Measurements from ENCODE around the gene ZC3HAV1.
"Not testable (repeated sequence)": the region's sequence is repeated elsewhere in the genome, so short reads cannot be mapped to it uniquely, and the experiment has no call there.

The ZC3HAV1 gene

DNA sequence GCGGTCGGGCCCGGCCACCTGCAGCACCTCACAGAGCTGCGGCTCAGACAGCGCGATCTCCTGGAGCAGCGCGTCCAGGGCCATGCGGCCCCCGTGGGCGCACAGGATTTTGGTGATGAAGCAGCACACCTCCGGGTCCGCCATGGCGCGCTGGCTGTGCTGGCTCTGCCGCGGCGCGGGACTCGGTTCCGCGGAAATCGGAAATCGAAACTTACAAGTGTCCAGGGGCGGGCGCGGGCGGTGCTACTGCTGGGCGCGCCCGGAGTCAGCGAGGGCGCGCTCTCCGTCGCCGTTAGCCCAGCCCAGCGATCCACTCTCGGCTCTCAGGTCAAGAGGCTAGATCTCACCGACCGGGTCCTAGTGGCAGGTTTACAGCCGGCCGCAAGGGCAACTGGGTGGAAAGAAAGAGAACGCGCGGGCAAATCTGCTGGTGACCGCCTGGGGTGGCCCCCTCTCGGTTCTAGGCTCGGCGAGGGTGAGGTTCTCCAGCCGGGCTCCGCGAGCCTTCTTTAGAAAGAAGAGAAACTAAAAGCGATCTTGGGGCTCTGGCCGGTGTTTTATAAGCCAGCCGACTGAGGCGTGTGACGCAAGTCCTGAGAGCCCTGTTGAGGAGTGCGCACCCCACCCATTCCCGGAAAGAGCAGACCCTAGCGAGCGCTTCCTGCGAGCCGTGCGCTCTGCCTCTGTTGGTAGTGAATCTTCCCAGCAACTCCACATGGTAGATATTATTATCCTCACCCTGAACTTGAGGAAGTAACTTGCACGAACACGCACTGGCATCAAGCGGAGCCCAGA is at the start of gene ZC3HAV1:
Gene ZC3HAV1 (minus strand): TSS at position 533 of the 795 bp plus-strand sequence. CDS start 389 bp downstream, at position 144.
- peak; percentile 85 to 86 for DNase-seq

DNA sequence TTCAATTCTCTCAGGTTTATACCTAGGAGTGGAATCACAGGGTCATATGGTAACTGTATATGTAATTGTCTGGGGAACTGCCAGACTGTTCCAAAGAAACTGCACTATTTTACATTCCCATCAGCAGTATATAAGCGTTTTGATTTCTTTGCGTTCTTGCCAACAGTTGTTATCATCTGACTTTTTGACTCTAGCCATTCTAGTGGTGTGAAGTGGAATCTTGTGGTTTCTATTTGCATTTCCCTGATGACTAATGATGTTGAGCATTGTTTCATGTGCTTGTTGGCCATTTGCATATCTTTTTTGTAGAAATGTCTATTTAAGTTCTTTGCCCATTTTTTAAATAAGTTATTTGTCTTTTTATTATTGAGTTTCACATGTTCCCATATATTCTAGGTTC is 44.3 kb upstream of the ZC3HAV1 start:
- no peak for DNase-seq

DNA sequence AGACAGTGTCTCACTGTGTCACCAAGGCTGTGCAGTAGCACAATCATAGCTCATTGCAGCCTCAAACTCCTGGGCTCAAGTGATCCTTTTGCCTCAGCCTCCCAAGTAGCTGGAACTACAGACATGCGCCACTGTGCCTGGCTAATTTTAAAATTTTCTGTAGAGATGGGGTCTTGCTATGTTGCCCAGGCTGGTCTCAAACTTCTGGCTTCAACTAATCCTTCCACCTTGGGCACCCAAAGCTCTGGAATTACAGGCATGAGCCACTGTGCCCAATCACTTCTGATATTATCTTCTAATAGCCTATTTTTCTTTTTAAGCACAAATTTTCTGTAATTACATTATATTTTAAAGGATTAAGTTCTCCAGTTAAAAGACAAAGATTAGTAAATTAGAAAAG is 42.6 kb upstream of the ZC3HAV1 start:
- no peak for DNase-seq

DNA sequence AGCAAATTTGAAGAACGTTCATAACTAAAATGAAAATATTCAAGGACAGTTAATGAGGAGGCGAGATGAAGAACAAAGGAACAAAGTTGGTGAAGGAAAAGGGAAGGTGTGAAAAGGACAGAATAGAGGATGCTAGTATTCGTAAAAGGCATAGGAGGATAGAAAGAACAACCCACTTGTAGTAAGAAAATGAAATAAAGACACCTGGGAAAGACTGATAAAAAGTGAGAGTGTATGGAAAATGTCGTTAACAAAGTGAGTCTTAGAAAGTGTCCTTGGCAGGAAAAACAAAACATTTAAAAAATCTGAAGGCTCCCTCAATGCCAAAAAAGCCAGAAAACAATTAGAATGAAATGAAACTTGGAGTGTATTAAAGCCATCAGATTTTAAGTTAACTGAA is 29.6 kb upstream of the ZC3HAV1 start:
- no peak for DNase-seq

DNA sequence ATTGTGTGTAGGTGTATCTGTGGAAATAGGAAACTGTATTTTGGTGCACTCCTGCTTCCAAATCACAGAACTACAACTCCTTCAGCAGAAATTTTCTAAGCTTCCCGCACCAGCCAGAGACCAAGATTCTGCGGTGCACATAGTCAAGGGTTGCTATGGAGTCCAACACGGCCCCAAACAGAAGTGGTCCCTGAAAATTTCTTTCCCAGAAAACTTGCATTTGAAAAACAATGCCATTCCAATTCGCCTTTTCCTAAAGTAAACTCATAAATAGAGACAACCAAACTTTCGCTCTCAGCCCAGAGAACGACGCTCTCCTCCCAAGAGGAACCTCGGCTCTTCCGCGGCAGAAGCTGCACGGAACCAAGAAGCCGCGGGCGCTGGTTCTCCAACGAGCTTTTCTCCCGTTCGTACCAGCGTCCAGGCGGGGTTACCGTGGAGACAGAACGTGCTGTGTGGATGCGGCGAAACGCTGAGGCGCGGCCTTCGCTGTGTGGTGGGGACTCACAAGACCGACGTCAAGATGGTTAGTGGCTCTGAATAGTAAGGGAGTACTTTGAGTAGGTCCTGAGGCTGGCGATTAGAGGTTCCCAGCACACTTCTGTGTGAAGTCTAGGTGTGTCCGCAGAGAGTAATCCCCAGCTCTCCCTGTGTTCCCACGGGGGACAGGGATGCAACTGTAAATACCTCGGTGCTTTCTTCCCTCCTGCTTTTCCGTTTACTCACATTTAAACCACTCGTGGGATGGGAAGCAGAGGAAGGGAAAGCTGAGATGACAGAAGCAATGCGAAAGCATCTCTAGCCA is 24.0 kb upstream of the ZC3HAV1 start:
- DNase-seq = peak; percentile 90

DNA sequence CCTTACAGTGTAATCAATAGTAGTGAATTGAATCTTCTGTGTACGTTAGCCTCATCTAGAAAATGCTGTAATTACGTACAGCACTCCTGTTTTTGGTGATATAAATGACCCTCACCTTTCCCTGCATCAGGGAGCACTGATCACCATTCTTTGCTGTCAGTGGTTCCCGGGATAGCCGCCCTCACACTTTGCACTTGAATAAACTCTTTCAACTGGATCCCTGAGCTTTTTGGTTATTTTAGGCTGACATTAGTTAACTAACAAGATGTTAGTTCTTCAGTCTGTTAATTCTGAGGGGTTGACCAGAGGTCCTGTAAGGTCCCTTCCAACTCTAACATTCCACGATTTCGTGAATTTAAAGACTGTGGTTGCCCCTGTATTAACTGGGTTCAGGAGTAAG is 23.4 kb upstream of the ZC3HAV1 start:
- no peak for DNase-seq

DNA sequence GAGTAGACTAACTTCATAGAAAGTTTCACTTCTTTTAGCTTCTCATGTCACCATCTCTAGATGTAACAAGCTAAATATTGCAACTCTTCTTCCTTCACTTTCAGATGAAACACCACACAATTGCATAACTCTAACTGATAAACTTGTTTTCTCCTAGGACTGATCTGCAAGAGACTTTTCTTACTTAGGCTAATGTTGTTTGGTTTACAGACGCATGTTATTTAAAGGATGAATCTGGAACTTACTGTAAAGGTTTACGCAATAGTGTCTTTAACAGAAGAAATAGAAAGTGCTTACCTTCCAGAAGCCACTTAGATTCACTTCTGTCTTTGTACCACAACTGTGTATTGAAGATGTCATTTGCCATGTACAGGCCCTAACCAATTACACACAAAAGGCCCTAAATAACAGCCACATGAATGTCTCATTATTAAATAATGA is 22.1 kb upstream of the ZC3HAV1 start:
- DNase-seq = no peak

DNA sequence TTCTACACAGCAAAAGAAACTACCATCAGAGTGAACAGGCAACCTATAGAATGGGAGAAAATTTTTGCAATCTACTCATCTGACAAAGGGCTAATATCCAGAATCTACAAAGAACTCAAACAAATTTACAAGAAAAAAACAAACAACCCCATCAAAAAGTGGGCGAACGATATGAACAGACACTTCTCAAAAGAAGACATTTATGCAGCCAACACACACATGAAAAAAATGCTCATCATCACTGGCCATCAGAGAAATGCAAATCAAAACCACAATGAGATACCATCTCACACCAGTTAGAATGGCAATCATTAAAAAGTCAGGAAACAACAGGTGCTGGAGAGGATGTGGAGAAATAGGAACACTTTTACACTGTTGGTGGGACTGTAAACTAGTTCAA is 20.3 kb upstream of the ZC3HAV1 start:
- DNase-seq = not testable (repeated sequence)

DNA sequence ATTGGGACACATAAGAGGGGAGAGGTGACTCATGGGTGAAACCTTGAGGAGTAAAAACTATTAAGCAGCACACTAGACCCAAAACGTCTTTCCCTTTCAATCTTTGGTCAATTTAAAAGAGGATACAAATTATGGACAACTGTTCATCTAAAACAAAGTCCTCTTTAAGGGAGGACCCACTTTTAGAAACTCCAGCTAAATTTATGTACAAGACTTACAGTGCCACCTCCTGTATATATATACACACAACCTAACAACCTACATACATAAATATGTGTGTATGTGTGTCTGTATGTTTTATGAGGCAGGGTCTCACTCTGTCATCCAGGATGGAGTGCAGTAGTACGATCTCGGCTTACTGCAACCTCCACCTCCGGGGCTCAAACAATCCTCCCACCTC is 18.1 kb upstream of the ZC3HAV1 start:
- DNase-seq = no peak

DNA sequence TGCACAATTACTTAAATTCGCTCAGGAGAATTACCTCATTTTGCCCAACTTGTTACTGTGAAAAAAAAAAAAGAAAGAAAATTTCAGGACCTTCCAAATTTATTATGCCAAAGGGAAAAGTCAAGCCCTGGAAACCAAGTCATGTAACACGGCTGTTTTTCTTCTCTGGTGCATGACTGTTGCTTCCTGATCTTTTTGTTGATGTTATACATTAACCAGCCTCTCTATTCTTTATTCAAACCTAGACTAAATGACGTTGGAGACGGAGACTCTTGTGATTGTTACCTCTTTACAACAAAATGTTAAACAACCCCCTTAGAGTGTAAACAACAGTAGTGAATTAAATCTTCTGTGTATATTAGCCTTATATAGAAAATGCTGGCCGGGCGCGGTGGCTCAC is 16.1 kb upstream of the ZC3HAV1 start:
- DNase-seq = no peak

DNA sequence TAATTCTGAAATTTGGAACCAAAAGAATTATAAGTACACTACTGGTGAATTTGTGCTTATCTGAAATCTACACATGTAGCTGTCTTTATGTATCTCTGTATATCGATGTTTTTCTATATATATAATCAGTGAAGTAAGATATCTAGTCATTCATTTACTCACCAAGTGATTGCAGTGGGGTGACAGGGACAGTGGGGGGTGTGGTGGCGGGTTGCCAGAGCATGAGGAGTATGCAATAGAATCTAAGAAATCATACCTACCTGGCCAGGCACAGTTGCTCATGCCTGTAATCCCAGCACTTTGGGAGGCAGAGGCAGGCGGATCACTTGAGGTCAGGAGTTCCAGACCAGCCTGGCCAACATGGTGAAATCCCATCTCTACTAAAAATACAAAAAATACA is 15.5 kb upstream of the ZC3HAV1 start:
- not testable (repeated sequence) for DNase-seq

DNA sequence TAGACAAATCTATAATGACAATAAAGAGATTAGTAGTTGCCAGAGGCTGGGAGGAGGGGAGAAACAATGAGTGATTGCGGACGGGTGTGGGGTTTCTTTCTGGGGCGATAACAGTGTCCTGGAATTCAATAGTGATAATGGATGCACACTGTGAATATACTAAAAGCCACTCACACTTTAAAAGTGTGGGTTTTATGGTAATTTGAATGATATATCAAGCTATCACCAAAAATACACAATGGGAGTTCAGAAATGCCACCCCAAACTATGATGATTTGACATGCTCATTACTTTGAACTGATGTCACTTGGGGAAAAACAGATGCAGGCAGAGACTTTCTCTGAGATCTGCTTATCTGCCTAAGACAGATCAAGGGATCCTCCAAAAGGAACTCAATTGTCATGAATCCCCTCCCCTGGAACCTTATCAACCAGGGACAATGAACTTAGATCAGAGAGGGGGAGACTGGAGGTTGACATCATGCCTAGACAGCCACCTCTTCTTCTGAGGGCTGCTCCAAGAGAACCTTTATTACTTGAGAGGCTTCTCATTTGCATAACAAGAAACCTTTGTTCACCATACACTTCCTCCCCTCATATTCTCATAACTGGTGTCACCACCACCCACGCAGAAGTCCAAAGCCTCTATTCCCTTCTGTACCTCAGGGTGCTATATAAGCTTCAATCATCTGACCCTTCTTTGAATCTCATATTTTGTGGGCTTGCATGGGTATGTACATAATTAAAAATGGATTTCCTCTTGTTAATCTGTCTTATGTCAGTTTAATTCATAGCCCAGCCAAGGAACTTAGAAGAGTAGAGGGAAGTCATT is 14.8 kb upstream of the ZC3HAV1 start:
- DNase-seq = peak in 1 of 2 donors; percentile 36

DNA sequence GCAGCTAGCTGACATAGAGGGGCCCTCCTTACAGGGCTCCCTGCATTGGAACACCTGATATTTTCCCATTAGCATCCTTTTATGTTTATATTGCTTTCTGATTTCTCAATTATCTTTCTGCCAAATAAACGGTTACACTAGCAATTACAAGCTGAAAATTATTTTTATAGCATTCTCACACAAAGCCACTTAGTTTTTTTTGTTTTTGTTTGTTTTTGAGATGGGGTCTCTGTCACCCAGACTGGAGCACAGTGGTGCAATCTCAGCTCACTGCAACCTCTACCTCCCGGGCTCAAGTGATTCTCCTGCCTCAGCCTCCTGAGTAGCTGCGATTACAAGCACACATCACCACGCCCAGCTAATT is 9.9 kb upstream of the ZC3HAV1 start:
- DNase-seq = no peak

DNA sequence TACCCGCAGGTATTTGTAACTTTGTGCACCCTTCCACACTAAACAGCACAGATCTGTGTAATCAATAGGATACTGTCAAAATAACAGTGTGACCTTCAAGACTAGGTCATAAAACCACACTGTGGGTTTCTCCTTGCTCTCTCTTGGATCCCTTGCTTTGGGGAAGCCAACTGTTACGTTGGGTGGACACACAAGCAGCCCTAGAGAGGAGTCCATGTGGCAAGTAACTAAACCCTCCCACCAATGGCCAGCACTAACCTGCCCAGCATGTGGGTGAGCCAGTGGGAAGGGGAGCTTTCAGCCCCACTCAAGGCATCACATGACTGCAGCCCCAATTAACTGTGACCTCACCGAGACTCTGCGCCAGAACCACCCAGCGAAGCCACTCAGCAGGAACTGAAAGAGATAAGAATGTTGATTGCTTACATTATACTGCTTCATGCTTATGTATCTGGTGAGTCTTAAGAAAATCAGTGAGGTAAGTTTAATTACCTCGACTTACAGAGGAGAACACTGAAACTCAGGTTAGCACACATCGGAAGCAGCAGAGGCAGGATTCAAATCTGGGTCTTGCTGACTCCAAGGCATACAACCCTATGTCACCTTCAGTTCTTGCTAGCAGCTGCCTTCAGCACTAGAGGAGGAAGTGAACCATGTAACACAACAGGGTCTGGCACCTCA is 9.4 kb upstream of the ZC3HAV1 start:
- peak in 1 of 2 donors; percentile 47 for DNase-seq

DNA sequence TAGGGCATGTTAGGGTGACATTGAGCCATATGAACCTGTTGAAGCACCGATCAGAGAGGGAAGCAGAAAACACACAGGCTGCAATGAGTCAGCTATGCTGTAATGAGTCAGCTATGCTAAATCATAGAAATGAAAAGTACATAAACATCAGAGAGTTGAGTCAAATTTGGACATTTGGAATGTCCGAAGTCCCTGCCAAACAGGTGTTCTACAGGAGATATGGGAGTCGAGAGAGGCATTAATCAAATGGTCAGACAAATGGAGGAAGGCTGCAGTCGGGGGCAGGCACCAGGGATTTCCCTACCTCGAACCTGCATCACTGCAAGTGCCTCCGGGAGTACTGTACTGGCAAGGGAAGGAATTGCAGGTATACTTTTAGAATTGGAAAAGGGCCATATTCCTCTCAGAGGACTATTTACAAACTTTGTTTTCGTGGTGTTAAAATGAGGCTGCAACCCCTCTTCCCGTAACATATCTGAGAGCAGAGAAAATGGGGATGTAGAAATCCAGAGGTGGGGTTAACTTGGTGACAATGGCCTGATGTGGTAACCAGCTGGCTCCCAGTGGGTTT is 8.8 kb upstream of the ZC3HAV1 start:
- DNase-seq = peak in 1 of 2 donors; percentile 48

DNA sequence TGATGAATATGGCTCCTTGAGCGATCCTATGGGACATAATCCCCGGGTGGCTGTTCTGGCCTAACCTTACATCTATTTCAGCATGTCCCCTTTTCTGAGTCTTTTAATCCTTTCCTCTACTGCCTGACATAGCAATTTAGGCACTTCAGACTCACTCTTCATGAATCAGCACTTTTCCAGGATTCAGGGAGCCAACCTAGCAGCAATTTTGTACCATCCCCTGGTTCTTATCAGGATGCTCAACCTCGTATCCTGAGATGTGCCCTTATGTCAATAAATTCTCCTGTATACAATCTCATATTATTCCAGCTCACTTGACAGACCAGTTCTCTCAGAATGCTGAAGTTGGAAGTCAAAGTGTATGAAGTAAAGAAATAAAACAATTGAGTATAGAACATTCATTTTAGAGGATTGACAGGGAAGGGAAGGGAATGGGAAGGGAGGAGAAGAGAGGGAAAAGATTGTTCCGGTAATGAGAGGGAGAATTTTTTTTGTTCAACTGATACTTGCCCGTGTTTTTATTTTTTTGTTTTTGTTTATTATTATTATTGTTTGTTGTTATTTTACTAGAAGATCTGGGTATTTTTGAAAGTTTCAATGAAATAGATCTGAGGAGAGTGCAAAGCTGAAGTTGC is 8.2 kb upstream of the ZC3HAV1 start:
- DNase-seq = no peak

DNA sequence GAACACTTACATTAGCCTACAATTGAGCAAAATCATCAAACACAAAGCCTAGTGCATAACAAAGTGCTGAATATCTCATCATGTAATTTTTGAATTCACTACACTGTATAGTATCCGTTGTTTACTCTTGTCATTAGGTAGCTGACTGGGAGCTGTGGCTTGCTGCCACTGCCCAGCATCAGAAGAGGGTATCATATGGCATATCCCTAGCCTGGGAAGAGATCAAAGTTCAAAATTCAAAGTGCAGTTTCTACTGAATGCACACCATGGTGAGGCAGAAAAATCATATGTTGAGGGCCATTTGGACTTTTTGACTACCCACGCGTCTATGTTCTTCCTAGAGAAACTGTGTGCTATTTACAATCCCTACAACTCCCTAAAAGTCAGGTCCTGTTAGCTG is 7.5 kb upstream of the ZC3HAV1 start:
- DNase-seq = no peak

DNA sequence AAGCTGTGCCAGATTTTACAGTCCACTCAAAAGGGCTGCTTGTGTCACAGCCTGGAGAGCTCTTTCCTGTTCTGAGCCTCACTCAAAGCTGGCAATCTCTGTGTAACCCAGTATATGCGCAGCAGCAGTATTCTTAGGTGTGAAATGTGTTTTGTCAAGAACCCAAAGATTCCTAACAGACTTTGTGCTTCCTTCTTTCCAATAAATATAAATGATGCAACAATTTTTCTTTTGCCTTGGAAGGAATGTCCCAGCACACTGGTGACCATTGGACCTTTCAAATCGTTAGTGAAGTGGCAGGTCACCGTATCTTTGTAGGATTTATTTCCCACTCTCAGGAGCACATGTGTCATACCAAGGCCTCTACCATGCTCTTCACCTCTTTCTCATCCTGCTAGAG is 5.6 kb upstream of the ZC3HAV1 start:
- no peak for DNase-seq

DNA sequence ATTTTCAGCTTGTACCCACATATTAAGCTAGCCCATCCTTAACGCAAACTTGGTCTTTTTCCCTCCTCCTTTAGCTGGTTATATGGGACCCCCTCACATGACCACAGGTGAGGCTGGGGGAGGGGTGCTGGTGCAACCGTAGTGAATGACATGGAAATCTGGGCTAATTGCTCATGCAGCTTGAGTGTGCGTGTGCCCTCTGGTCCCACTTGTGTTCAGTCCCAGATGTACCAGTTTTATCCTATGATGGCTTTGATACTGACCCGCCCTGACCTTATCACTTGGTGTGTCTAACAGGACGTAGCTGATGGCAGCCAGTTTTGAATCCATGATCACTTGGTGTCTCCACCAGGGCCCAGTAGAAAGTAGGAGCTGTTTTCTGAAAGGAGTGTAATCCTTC is 5.1 kb upstream of the ZC3HAV1 start:
- DNase-seq = no peak

DNA sequence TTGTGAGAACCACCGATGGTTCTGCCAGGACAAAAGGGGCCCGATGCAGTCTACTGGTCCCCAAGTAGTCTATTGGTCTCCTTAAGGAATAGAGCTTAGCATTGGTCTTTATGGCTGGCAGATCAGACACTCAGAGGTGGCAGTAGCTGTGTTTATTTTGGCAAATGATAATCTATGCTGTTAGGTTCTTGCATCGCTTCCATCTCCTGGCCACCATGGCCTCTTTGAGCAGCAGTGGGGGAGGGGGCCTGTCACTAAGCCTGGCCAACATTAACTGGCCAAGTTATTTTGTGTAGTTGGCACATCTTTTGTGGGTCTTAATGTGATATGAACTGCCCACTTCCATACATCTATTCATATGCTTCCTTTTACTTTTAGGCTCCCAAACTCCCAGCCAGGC is 4.5 kb upstream of the ZC3HAV1 start:
- DNase-seq = no peak

DNA sequence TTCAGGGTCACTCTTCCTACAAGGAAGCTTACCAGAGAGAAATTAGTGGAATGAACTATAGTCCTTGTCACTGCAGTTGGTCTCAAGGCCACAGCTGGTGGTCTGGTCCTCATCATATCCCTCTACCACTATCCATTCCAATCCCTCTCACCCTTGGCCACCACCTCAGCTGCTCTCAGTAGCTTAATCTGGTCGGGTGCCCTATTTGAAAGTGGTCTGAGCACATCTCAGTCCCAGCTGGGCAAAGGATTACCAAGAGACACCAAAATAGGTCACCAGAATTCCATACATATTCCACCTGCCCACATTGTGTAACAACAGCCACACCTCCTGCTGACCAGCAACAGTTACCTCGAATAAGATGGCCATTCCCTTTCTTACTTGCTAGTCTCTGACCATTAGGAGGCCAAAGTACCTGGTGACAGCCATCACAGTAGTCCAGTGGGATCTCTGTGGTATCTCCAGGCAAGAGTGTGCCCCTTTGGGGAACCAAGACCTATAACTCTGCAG is 3.3 kb upstream of the ZC3HAV1 start:
- no peak for DNase-seq

DNA sequence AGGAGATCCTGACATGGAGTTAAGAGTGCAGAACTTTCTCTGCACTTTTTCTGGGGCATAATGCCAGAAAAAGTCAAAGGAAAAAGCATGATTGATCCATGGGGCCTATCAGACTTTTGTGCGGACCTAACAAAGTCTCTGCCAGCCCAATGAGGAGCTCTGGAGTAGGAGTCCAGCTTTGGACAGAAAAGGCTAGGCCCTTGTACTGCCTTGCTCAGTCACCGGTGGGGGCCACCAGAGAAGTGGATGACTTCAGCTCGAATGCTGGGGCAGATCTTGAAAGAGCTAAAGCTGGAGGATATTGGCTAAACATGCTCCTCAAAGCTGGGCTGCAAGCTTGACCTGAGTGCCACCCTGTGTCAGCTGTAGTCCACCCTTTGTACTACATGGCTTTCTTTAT is 2.8 kb upstream of the ZC3HAV1 start:
- DNase-seq = no peak

All from stimulated activated CD4-positive, alpha-beta T cell treated with anti-CD3 and anti-CD28 coated beads, Interleukin-2, amount 100 ng/mL, for 24 hours (primary cell).